OCI-LY7 (cell line): ENCODE data around the gene ARID5A. TPM values are rescaled to one million over a fixed set of nuclear protein-coding genes. Genes with fewer than 3 reads are reported as not detected.

ENCODE experiments used
- BruUV-seq: library from RNA; stranded (reverse); fragments of 400-500 nt; replicated peaks from 2 replicates; lab custom pipeline; 2021; lab: Mats Ljungman, UMichigan
- CTCF ChIA-PET: fragments of 300-600 bp; sonication (Branson Sonifier 250); formaldehyde crosslinking; loops from one replicate; lab custom pipeline; 2022; ENCODE audit warnings: antibody characterized with exemption; ENCODE audit not compliant: unreplicated experiment; lab: Charles Lee
- POLR2A ChIA-PET: fragments of 300-600 bp; sonication (Branson Sonifier 250); formaldehyde crosslinking; loops from one replicate; lab custom pipeline; 2022; ENCODE audit warnings: antibody characterized with exemption; lab: Charles Lee
- DNase-seq: peaks from one replicate; pipeline ENCODE4 v3.0.0-alpha.2; 2015; ENCODE audit warnings: low spot score
- H2AFZ ChIP-seq: fragments of 200-600 bp; sonication (generic), shearing (Covaris generic); 2 replicates; pipeline ENCODE4 v1.6.1; 2014; ENCODE audit warnings: mild to moderate bottlenecking, antibody characterized with exemption, low read length, moderate library complexity
- H3K27ac ChIP-seq: fragments of 200-600 bp; sonication (generic); 2 replicates; pipeline ENCODE4 v1.5.1; 2014; ENCODE audit warnings: mixed run types, low read depth, mild to moderate bottlenecking, moderate library complexity, low read length, inconsistent platforms; ENCODE audit not compliant: poor library complexity, severe bottlenecking
- H3K36me3 ChIP-seq: fragments of 200-600 bp; sonication (generic); 2 replicates; pipeline ENCODE4 v1.6.1; 2014; ENCODE audit warnings: mild to moderate bottlenecking, antibody characterized with exemption, low read length, moderate library complexity, mixed read lengths; ENCODE audit not compliant: insufficient read depth
- H3K4me1 ChIP-seq: fragments of 200-600 bp; sonication (generic); 2 replicates; pipeline ENCODE4 v1.5.1; 2014; ENCODE audit warnings: mild to moderate bottlenecking, low read length; ENCODE audit not compliant: insufficient read depth, poor library complexity, severe bottlenecking
- H3K4me2 ChIP-seq: fragments of 200-600 bp; sonication (generic); 2 replicates; pipeline ENCODE4 v1.6.1; 2014; ENCODE audit warnings: mild to moderate bottlenecking, low read length
- H3K4me3 ChIP-seq: fragments of 200-600 bp; sonication (generic); 2 replicates; pipeline ENCODE4 v1.5.1; 2014; ENCODE audit warnings: mild to moderate bottlenecking, low read depth, low read length; ENCODE audit not compliant: poor library complexity, severe bottlenecking
- H3K79me2 ChIP-seq: fragments of 200-600 bp; sonication (generic); 2 replicates; pipeline ENCODE4 v1.6.1; 2016; ENCODE audit warnings: low read depth, mild to moderate bottlenecking, low read length, moderate library complexity, mixed read lengths; ENCODE audit not compliant: insufficient read depth
- H3K9me2 ChIP-seq: fragments of 200-600 bp; sonication (generic); 2 replicates; pipeline ENCODE4 v1.6.1; 2016; ENCODE audit warnings: mild to moderate bottlenecking, low read length, mixed read lengths; ENCODE audit not compliant: insufficient read depth
- H3K9me3 ChIP-seq: fragments of 200-600 bp; sonication (generic); 2 replicates; pipeline ENCODE4 v1.6.1; 2014; ENCODE audit warnings: mild to moderate bottlenecking, mixed run types, low read length, mixed read lengths
- H4K20me1 ChIP-seq: fragments of 200-600 bp; sonication (generic); 2 replicates; pipeline ENCODE4 v1.6.1; 2014; ENCODE audit warnings: mild to moderate bottlenecking, antibody characterized with exemption, low read length, moderate library complexity, mixed read lengths; ENCODE audit not compliant: insufficient read depth
- EZH2phosphoT487 ChIP-seq: fragments of 200-600 bp; sonication (generic); IDR thresholded peaks from 2 replicates; pipeline ENCODE4 v1.6.1; 2018; ENCODE audit warnings: low read depth, borderline replicate concordance, mild to moderate bottlenecking, mixed run types, antibody characterized with exemption, low read length, moderate library complexity, mixed read lengths
- intact Hi-C: fragments of 100-400 bp; cut with micrococcal nuclease; formaldehyde crosslinking; loops from one replicate; pipeline ENCODE4 v1.10.0; 2022; ENCODE audit not compliant: unreplicated experiment
- total RNA-seq, 2 experiments: library from RNA; depleted of rRNA in 1 of 2; stranded (reverse); fragments of >200 nt in 1 of 2; shearing (Covaris generic) in 1 of 2; gene quantifications; 2 replicates each; pipeline ENCODE4 v1.2.3, GENCODE V29; 2014 to 2022
- TF ChIP-seq, protein P1 (sequence below): fragments of 200-600 bp; sonication (generic); conservative IDR thresholded peaks from 2 replicates; pipeline ENCODE4 v1.5.1; 2014; ENCODE audit warnings: mild to moderate bottlenecking, antibody characterized with exemption, low read length, moderate library complexity, mixed read lengths

Gene ARID5A
- total RNA-seq, 2 experiments from 2014 or later, result 4.4 to 6.0 TPM

DNA sequence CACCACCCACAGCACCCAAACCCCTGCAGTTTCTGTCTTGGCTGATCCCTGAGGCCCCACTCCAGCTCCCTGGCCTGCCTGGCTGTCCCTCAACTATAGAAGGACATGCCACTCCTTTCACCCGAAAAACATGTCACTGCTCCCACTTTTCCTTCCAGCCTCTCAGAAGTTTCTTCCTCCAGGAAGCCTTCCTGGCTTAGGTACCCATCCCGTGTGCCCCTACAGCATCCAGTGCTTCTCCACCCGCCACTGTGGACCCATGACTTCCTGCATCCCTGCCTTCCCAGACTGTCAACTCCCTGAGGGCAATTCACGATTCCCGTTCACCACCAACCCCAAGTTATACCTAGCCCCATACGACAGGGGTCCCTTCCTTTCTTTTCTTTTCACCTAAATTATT is 21.5 kb downstream of the ARID5A start:
- H3K9me2 ChIP-seq, result no peaks in the 10 kb centered on the region
- intact Hi-C loops, result no loop called here
- H2AFZ ChIP-seq, result no peak overlapping the region
- no peak overlapping the region for H3K27ac ChIP-seq
- H3K9me3 ChIP-seq, result no peaks in the 10 kb centered on the region
- no peak overlapping the region for H3K4me2 ChIP-seq
- BruUV-seq, result no TSS peak
- no peaks in the 10 kb centered on the region for H3K79me2 ChIP-seq
- ChIA-PET POLR2A (interaction anchor here (0.6 kb wide), 1 partner anchor 233 kb away, joined by 4 read pairs; no protein-coding TSS in a partner anchor), CTCF (no interaction called here)
- no peak for DNase-seq
- TF ChIP-seq EZH2phosphoT487, result no peak
- TF ChIP-seq, protein P1, sequence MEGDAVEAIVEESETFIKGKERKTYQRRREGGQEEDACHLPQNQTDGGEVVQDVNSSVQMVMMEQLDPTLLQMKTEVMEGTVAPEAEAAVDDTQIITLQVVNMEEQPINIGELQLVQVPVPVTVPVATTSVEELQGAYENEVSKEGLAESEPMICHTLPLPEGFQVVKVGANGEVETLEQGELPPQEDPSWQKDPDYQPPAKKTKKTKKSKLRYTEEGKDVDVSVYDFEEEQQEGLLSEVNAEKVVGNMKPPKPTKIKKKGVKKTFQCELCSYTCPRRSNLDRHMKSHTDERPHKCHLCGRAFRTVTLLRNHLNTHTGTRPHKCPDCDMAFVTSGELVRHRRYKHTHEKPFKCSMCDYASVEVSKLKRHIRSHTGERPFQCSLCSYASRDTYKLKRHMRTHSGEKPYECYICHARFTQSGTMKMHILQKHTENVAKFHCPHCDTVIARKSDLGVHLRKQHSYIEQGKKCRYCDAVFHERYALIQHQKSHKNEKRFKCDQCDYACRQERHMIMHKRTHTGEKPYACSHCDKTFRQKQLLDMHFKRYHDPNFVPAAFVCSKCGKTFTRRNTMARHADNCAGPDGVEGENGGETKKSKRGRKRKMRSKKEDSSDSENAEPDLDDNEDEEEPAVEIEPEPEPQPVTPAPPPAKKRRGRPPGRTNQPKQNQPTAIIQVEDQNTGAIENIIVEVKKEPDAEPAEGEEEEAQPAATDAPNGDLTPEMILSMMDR, result no peak
- no peaks in the 10 kb centered on the region for H3K36me3 ChIP-seq
- no peaks in the 10 kb centered on the region for H4K20me1 ChIP-seq
- no peaks in the 10 kb centered on the region for H3K4me1 ChIP-seq
- H3K4me3 ChIP-seq, result no peak overlapping the region

DNA sequence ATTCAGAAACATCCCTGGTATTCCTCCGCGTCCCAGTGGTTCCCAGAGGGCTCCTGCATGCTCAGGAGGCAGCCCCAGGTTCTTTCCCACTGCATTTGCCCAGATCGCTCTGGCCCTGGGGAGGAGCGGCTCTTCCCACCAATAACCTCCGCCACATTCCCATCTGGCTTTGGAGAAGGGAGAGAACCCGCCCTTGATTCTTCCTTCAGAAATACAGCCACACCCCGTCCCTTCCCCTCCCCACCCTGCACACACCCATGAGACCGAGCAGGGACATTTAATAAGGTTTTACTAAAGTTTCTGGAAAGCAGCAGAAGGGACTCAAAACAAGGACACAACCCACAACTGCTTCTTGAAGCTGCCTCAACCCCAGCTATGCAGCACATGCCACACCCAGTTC is 21.9 kb downstream of the ARID5A start:
- Histone ChIP-seq H3K4me3 (no peak overlapping the region), H2AFZ (no peak overlapping the region), H3K9me2 (no peaks in the 10 kb centered on the region), H3K27ac (no peak overlapping the region), H3K4me2 (no peak overlapping the region), H3K36me3 (no peaks in the 10 kb centered on the region), H3K9me3 (no peaks in the 10 kb centered on the region), H3K4me1 (no peaks in the 10 kb centered on the region), H4K20me1 (no peaks in the 10 kb centered on the region), H3K79me2 (no peaks in the 10 kb centered on the region)
- DNase-seq, result no peak
- TF ChIP-seq, protein P1, result no peak
- TF ChIP-seq EZH2phosphoT487, result no peak
- CTCF ChIA-PET, result no interaction called here
- intact Hi-C loops, result no loop called here
- no TSS peak for BruUV-seq
- POLR2A ChIA-PET, result no interaction called here

- no peaks in the 10 kb centered on the region for H3K79me2 ChIP-seq
- no peak overlapping the region for H3K4me2 ChIP-seq
- H3K4me1 ChIP-seq, result no peaks in the 10 kb centered on the region
- no peak overlapping the region for H3K27ac ChIP-seq
- no TSS peak for BruUV-seq
- no peaks in the 10 kb centered on the region for H3K9me3 ChIP-seq
- no peak for DNase-seq
- H2AFZ ChIP-seq, result no peak overlapping the region
- no peak for TF ChIP-seq EZH2phosphoT487
- TF ChIP-seq, protein P1, result no peak
- ChIA-PET CTCF (no interaction called here), POLR2A (no interaction called here)
- no peaks in the 10 kb centered on the region for H3K36me3 ChIP-seq
- intact Hi-C loops, result no loop called here
- H3K4me3 ChIP-seq, result no peak overlapping the region
- no peaks in the 10 kb centered on the region for H3K9me2 ChIP-seq
- H4K20me1 ChIP-seq, result no peaks in the 10 kb centered on the region
Observed at GRCh38 chr2:96564026-96564425, 27.5 kb downstream of the ARID5A start.
